Progenitor cell of endocrine pancreas (in vitro differentiated cells): ENCODE data around the gene GALNT8. TPM values are rescaled to one million over a fixed set of nuclear protein-coding genes. Genes with fewer than 3 reads are reported as not detected.

Experiments used
- DNase-seq: peaks from one replicate; pipeline ENCODE4 v3.0.0; 2021; ENCODE audit warnings: low spot score; ENCODE audit not compliant: unreplicated experiment
- H3K27ac Mint-ChIP-seq: 2 replicates; pipeline ENCODE4 v1.8.0; 2021; ENCODE audit warnings: mild to moderate bottlenecking, moderate library complexity, mixed read lengths
- H3K27me3 Mint-ChIP-seq: 2 replicates; pipeline ENCODE4 v1.8.0; 2021; ENCODE audit warnings: mixed read lengths
- H3K36me3 Mint-ChIP-seq: 2 replicates; pipeline ENCODE4 v1.8.0; 2022; ENCODE audit warnings: mixed read lengths; ENCODE audit not compliant: insufficient read depth
- H3K4me1 Mint-ChIP-seq: 2 replicates; pipeline ENCODE4 v1.8.0; 2021; ENCODE audit warnings: low read depth, mixed read lengths
- H3K4me3 Mint-ChIP-seq: 2 replicates; pipeline ENCODE4 v1.8.0; 2021; ENCODE audit warnings: low read depth, mild to moderate bottlenecking, moderate library complexity, mixed read lengths
- H3K9me3 Mint-ChIP-seq: 2 replicates; pipeline ENCODE4 v1.8.0; 2021; ENCODE audit warnings: low read depth, mixed read lengths
- total RNA-seq: library from RNA; stranded (reverse); gene quantifications from 2 replicates; pipeline ENCODE4 v1.2.1, GENCODE V29; 2021
- TF ChIP-seq, protein P1 (sequence below): fragments of 200-600 bp; sonication (generic); IDR thresholded peaks from one replicate; pipeline ENCODE4 v1.5.0; 2021; ENCODE audit warnings: antibody characterized with exemption, mild to moderate bottlenecking; ENCODE audit not compliant: unreplicated experiment

GALNT8 gene
- total RNA-seq, 1 donor from 2014 or later: 15.6 TPM

DNA sequence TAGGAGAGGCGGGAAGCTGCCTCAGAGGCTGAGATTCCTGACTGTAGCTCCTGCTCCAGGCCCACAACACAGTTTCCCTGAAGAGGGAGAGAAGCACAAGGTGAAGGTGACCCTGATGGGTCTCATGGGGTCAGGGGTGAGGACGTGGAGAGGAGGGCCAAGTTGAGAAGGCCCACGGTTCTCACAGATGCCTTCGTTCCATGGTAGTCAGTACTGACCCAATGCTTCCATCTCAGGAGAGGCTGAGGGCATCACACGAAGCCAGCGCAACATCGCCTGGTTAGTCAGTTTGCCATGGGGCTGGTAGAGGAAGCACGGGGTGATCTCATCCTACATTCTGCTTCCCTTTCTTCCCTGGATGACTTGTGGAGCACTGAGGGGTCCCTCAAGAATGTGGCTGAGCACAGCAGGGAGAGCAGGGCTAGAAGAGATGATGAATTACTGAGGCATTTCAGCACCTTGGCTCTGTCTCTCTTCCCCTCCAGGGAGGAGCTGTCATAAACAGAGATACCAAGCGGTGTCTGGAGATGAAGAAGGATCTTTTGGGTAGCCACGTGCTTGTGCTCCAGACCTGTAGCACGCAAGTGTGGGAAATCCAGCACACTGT lies 51.9 kb downstream of the GALNT8 start:
- no peaks in the 10 kb centered on the region for H3K9me3 Mint-ChIP-seq
- no peak for DNase-seq
- no peaks in the 10 kb centered on the region for H3K27me3 Mint-ChIP-seq
- H3K27ac Mint-ChIP-seq: no peak overlapping the region
- no peaks in the 10 kb centered on the region for H3K36me3 Mint-ChIP-seq
- TF ChIP-seq, protein P1, sequence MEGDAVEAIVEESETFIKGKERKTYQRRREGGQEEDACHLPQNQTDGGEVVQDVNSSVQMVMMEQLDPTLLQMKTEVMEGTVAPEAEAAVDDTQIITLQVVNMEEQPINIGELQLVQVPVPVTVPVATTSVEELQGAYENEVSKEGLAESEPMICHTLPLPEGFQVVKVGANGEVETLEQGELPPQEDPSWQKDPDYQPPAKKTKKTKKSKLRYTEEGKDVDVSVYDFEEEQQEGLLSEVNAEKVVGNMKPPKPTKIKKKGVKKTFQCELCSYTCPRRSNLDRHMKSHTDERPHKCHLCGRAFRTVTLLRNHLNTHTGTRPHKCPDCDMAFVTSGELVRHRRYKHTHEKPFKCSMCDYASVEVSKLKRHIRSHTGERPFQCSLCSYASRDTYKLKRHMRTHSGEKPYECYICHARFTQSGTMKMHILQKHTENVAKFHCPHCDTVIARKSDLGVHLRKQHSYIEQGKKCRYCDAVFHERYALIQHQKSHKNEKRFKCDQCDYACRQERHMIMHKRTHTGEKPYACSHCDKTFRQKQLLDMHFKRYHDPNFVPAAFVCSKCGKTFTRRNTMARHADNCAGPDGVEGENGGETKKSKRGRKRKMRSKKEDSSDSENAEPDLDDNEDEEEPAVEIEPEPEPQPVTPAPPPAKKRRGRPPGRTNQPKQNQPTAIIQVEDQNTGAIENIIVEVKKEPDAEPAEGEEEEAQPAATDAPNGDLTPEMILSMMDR: no peak
- no peak overlapping the region for H3K4me3 Mint-ChIP-seq
- H3K4me1 Mint-ChIP-seq: peaks cover 4% of the 10 kb centered on the region

DNA sequence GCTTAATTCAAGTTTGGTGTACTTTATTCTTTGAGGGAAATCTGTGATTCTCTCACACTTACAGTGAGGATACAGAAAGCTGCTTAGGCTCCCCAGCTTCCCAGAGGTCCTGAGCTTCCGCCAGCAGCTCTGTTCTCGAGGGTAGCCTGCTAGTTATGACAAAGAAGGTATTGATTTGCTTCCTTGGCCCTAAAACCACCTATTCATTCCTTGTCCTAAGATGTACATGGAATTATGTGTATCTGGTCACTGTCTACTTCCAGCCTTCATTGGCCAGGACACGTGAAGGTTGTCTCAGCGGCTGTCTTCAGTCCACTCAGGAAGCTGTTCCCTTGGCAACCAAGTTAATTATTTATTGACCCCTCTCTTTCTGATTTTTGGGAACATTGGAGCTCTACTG lies 55.7 kb downstream of the GALNT8 start:
- peaks cover 7% of the 10 kb centered on the region for H3K4me1 Mint-ChIP-seq
- H3K27ac Mint-ChIP-seq: no peak overlapping the region
- H3K27me3 Mint-ChIP-seq: peaks cover 3% of the 10 kb centered on the region
- TF ChIP-seq, protein P1: no peak
- DNase-seq: no peak
- H3K9me3 Mint-ChIP-seq: no peaks in the 10 kb centered on the region
- H3K36me3 Mint-ChIP-seq: no peaks in the 10 kb centered on the region
- no peak overlapping the region for H3K4me3 Mint-ChIP-seq

DNA sequence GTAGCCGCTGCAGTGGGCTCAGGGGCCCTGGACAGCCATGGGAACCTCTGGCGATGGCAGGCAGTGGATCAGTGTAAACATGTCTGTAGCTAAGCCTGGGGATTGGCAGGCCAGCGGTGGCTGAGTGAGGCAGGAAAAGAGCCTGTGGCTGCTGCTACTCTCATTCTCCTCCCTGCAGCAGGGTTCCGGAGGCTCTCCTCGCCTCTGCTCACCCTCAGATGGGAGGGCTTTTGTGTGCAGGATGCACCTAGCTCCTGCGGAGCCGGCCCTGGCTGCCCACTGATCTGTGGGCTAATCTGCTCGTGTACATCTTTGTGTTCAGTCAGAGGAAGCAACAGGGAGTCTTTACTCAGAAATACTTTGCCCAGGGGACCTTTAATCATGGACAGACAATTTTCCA lies 59.5 kb downstream of the GALNT8 start:
- no peak overlapping the region for H3K4me3 Mint-ChIP-seq
- no peak overlapping the region for H3K27ac Mint-ChIP-seq

DNA sequence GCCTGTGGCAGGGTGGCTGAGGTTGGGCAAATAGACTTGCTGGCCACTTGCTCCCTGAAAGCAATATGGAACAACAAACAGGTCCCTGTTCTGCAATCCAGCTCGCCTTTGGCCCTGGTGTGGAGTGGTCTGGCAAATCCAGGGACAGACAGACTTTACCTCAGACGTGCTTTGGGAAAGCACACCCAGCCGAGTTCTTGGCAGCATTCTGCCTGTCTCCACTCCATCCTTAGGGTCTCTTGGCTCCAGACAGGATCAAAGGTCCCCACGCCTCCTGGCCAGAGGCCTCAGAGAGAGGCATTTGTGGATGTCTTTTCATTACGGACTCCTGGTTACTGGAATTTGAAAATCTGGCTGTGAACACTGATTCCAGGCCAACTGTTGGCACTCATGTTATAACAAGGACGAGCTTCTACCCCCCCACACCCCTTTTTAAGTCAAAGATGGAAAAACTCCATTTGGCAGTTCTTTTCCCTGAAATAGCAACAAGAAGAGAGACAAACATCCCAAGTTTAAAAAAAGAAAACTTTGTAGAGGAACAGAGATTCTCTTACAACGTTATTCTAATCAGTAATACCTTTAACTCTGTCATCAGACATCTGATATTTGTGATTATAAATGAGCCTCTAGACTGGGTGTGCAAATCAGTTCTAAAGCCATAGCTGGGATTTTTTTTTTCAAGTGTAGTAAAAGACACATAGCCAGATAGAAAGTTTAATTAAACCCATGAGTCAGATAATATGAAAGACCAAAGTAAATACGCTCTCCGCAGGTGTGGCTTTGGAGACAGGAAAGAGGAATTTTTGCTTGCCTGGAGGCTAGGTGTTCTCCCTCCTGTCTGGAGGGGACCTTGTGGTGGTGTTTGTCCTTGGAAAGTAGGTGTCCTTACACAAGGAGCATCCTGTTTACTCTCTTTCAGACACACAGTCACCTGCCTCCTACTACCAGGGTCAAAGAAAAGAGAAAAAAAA lies 60.7 kb downstream of the GALNT8 start:
- Mint-ChIP-seq H3K9me3 (peaks cover 4% of the 10 kb centered on the region), H3K36me3 (peaks cover 5% of the 10 kb centered on the region), H3K4me3 (no peak overlapping the region), H3K27me3 (peaks cover 3% of the 10 kb centered on the region), H3K4me1 (peaks cover 17% of the 10 kb centered on the region), H3K27ac (no peak overlapping the region)
- no peak for DNase-seq
- TF ChIP-seq, protein P1: no peak

More for the DNA sequence above, 59.5 kb downstream of the GALNT8 start:
- Mint-ChIP-seq H3K36me3 (peaks cover 5% of the 10 kb centered on the region), H3K4me1 (peaks cover 17% of the 10 kb centered on the region), H3K9me3 (peaks cover 4% of the 10 kb centered on the region), H3K27me3 (peaks cover 3% of the 10 kb centered on the region)
- no peak for DNase-seq
- TF ChIP-seq, protein P1: no peak

DNA sequence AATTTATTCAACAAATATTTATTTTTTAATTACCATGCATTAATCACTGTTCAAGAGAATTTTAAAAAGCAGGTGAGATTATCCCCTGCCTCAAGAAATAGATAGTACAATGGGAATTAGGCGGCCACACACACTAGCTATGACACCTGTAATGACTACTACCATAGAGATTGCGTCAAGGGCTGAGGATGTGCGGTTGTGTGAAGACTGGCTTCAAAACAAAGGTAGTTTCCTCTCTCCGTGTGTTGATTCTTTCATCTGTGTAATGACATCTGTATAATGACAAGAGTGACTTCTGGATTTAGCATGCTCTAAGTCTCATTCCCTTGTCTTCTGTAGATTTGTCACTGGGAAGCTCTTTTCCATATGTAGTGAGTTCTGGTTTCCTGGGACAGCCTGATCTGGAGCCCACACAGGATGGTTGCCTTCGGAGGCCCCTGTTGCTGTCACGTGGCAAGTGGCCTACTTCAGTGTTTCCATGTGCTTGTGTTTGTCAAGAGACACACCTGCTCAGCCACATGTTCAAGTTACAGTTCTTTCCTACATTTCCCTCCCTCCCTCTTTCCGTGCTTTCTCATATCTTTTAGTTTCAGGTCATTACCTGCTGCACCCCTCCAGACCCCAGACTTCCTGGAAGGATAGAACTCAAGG lies 64.3 kb downstream of the GALNT8 start:
- Mint-ChIP-seq H3K27ac (no peak overlapping the region), H3K9me3 (peaks cover 4% of the 10 kb centered on the region), H3K4me3 (no peak overlapping the region), H3K36me3 (peaks cover 5% of the 10 kb centered on the region), H3K4me1 (peaks cover 12% of the 10 kb centered on the region), H3K27me3 (peaks cover under 1% of the 10 kb centered on the region)
- TF ChIP-seq, protein P1: no peak
- no peak for DNase-seq
